Measurements from ENCODE around the gene SPATA31C2. TPM values are rescaled to one million over a fixed set of nuclear protein-coding genes. Genes with fewer than 3 reads are reported as not detected.
"Not testable (repeated sequence)": the region's sequence is repeated elsewhere in the genome, so short reads cannot be mapped to it uniquely, and the experiment has no call there.

Gene SPATA31C2
- total and polyA plus RNA-seq, 2 of the 13 experiments (the other 11 are each of a cell fraction or from before 2014, with no cell fraction given): not detected

DNA sequence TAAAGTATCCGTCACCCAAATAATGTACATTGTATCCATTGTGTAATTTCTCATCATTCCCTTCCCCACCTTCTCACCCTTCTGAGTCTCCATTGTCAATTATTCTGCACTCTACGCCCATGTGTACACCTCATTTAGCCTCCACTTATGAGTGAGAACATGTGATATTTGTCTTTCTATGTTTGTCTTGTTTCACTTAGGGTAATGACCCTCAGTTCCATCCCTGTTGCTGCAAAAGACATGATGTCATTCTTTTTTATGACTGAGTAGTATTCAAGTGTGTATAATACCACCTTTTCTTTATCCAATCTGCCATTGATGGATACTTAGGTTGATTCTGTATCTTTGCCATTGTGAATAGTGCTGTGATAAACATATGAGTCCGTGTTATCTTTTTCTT lies 4.9 kb upstream of the SPATA31C2 start:
- Histone ChIP-seq H3K9ac (ENCODE audit: insufficient read depth, low read depth, low read length) (no peak overlapping the region), H3K79me2 (ENCODE audit: insufficient read depth, low read length) (no peaks in the 10 kb centered on the region), H3K4me3 (replicated peaks in 1 of 3; ENCODE audit: insufficient read depth in 1 of 3, low read depth in 2 of 3, low read length in 3 of 3) (no peak overlapping the region), H4K20me1 (ENCODE audit: insufficient read depth, low read length) (no peaks in the 10 kb centered on the region), H3K27me3 (ENCODE audit: control insufficient read depth in 1 of 2, insufficient read depth in 2 of 2, low read length in 2 of 2) (peaks cover 0 to 9% of the 10 kb centered on the region in 2 experiments; a peak in 1 of 5 replicates), H2AFZ (ENCODE audit: low read length) (no peak overlapping the region), H3K27ac (ENCODE audit: extremely low read length, insufficient read depth, low read length) (no peak overlapping the region), H3K4me1 (ENCODE audit: insufficient read depth, low read length) (no peaks in the 10 kb centered on the region), H3K9me3 (ENCODE audit: low read length) (no peaks in the 10 kb centered on the region), H3K36me3 (replicated peaks in 1 of 2; ENCODE audit: control insufficient read depth in 1 of 2, insufficient read depth in 2 of 2, low read length in 2 of 2) (no peaks in the 10 kb centered on the region), H3K4me2 (ENCODE audit: low read depth, low read length) (no peak overlapping the region)
- ATAC-seq: no peak
- ChIA-PET POLR2A (no interaction called here), CTCF (ENCODE audit: low intra/inter-chr PET ratio, low total read pairs) (no interaction called here)
- no peak for FAIRE-seq
- in situ Hi-C loops (cut with HindIII; ENCODE audit: extremely low pct_ligation_motif_present, low pct_unique_long_range_greater_than_20kb) (no loop called here), intact Hi-C loops (cut with micrococcal nuclease; ENCODE audit: unreplicated experiment) (no loop called here)
- TF ChIP-seq ZNF256 (CRISPR knock-in tag; conservative IDR thresholded peaks at IDR 0.05): no peak
- no peak for TF ChIP-seq ZNF205 (CRISPR knock-in tag; IDR thresholded peaks at IDR 0.05)
- no peak for TF ChIP-seq KAT7 (CRISPR knock-in tag; IDR thresholded peaks at IDR 0.05; ENCODE audit: borderline replicate concordance)
- peak; percentile 79 for TF ChIP-seq ATF7 (IDR thresholded peaks at IDR 0.05)
- no peak for TF ChIP-seq ATF7 (CRISPR knock-in tag; IDR thresholded peaks at IDR 0.05)
- WGBS (ENCODE audit: low lambda C conversion rate): 11% methylated on average over 3 of the region's 3 CpGs
- BruUV-seq (replicated peaks): no TSS peak
- no peak for DNase-seq (ENCODE audit: low spot score)

DNA sequence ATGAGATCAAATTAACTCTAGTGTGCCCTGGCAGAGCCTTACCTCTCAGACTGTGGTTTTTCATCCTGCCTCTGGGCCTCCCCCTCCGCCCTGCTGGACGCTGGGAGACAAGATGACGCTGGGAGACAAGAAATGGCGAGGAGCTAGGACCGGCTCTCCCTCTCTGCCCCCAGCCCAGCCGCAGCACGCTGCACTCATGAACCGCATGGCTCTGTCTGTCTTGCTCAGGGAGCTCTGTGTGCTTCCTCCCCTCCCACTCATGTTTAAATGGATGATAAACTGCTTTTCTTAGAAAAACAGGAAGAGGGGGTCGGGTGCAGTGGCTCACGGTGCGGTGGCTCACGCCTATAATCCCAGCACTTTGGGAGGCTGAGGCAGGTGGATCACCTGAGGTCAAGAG lies 4.7 kb downstream of the SPATA31C2 start:
- H4K20me1 ChIP-seq (ENCODE audit: insufficient read depth, low read length); BruUV-seq (replicated peaks); DNase-seq (ENCODE audit: low spot score); H2AFZ ChIP-seq (ENCODE audit: low read length); ATAC-seq; H3K27ac ChIP-seq (ENCODE audit: extremely low read length, insufficient read depth, low read length); H3K4me2 ChIP-seq (ENCODE audit: low read depth, low read length); H3K4me1 ChIP-seq (ENCODE audit: insufficient read depth, low read length); intact Hi-C loops (cut with micrococcal nuclease; ENCODE audit: unreplicated experiment); POLR2A ChIA-PET; CTCF ChIA-PET (ENCODE audit: low intra/inter-chr PET ratio, low total read pairs); H3K27me3 ChIP-seq (ENCODE audit: control insufficient read depth in 1 of 2, insufficient read depth in 2 of 2, low read length in 2 of 2); H3K36me3 ChIP-seq (replicated peaks in 1 of 2; ENCODE audit: control insufficient read depth in 1 of 2, insufficient read depth in 2 of 2, low read length in 2 of 2); H3K79me2 ChIP-seq (ENCODE audit: insufficient read depth, low read length); H3K9me3 ChIP-seq (ENCODE audit: low read length); H3K4me3 ChIP-seq (replicated peaks in 1 of 3; ENCODE audit: insufficient read depth in 1 of 3, low read depth in 2 of 3, low read length in 3 of 3); H3K9ac ChIP-seq (ENCODE audit: insufficient read depth, low read depth, low read length); FAIRE-seq; in situ Hi-C loops (cut with HindIII; ENCODE audit: extremely low pct_ligation_motif_present, low pct_unique_long_range_greater_than_20kb): not testable (repeated sequence)
- 49% methylated on average over 12 of the region's 12 CpGs for whole genome bisulfite sequencing (ENCODE audit: low lambda C conversion rate)

- H3K79me2 ChIP-seq (ENCODE audit: insufficient read depth, low read length); CTCF ChIA-PET (ENCODE audit: low intra/inter-chr PET ratio, low total read pairs); POLR2A ChIA-PET; H3K27me3 ChIP-seq (ENCODE audit: control insufficient read depth in 1 of 2, insufficient read depth in 2 of 2, low read length in 2 of 2); DNase-seq (ENCODE audit: low spot score); H3K4me1 ChIP-seq (ENCODE audit: insufficient read depth, low read length); ATAC-seq; H3K4me3 ChIP-seq (replicated peaks in 1 of 3; ENCODE audit: insufficient read depth in 1 of 3, low read depth in 2 of 3, low read length in 3 of 3); BruUV-seq (replicated peaks); H3K9me3 ChIP-seq (ENCODE audit: low read length); H3K9ac ChIP-seq (ENCODE audit: insufficient read depth, low read depth, low read length); intact Hi-C loops (cut with micrococcal nuclease; ENCODE audit: unreplicated experiment); H3K27ac ChIP-seq (ENCODE audit: extremely low read length, insufficient read depth, low read length); in situ Hi-C loops (cut with HindIII; ENCODE audit: extremely low pct_ligation_motif_present, low pct_unique_long_range_greater_than_20kb); H3K4me2 ChIP-seq (ENCODE audit: low read depth, low read length); FAIRE-seq; H3K36me3 ChIP-seq (replicated peaks in 1 of 2; ENCODE audit: control insufficient read depth in 1 of 2, insufficient read depth in 2 of 2, low read length in 2 of 2); H2AFZ ChIP-seq (ENCODE audit: low read length); H4K20me1 ChIP-seq (ENCODE audit: insufficient read depth, low read length): not testable (repeated sequence)
- WGBS (ENCODE audit: low lambda C conversion rate): 23% methylated on average over 3 of the region's 9 CpGs
Observed at GRCh38 chr9:88129556-88129955, 8.7 kb downstream of the SPATA31C2 start.

DNA sequence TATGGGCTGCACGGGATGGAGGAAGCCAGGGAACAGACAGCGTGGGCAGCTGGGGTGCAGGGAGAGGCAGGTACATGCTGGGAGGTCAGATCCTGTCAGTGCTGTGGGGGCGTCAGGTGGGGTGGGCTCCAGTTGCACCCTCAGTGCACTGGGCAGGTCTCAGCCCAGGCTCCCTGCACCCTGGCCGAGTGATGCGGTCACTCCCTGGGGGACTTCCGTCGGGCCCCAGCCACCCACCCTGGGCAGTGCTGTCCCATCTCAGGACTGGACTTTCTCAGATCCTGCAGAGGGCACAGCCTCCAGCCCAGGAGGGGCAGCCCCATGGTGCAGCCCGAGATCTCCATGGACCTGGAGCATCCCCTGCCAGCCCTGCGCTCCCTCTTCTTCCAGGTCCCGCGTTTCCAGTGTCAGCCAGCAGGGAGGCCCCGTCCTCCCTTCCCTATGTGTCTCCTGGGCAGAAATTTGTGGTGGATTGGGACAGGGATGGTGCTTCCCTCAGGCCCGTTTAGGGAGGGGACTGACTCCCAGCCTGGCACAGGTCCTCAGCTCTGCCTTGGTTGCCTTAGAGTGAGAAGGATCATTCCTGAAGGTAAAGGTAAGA lies 10.5 kb downstream of the SPATA31C2 start:
- ATAC-seq; intact Hi-C loops (cut with micrococcal nuclease; ENCODE audit: unreplicated experiment); H3K4me3 ChIP-seq (replicated peaks in 1 of 3; ENCODE audit: insufficient read depth in 1 of 3, low read depth in 2 of 3, low read length in 3 of 3); DNase-seq (ENCODE audit: low spot score); H3K27ac ChIP-seq (ENCODE audit: extremely low read length, insufficient read depth, low read length); H3K9me3 ChIP-seq (ENCODE audit: low read length); H3K4me1 ChIP-seq (ENCODE audit: insufficient read depth, low read length); H2AFZ ChIP-seq (ENCODE audit: low read length); H3K9ac ChIP-seq (ENCODE audit: insufficient read depth, low read depth, low read length); H3K4me2 ChIP-seq (ENCODE audit: low read depth, low read length); in situ Hi-C loops (cut with HindIII; ENCODE audit: extremely low pct_ligation_motif_present, low pct_unique_long_range_greater_than_20kb); CTCF ChIA-PET (ENCODE audit: low intra/inter-chr PET ratio, low total read pairs); H4K20me1 ChIP-seq (ENCODE audit: insufficient read depth, low read length); H3K36me3 ChIP-seq (replicated peaks in 1 of 2; ENCODE audit: control insufficient read depth in 1 of 2, insufficient read depth in 2 of 2, low read length in 2 of 2); POLR2A ChIA-PET; FAIRE-seq; BruUV-seq (replicated peaks); H3K79me2 ChIP-seq (ENCODE audit: insufficient read depth, low read length); H3K27me3 ChIP-seq (ENCODE audit: control insufficient read depth in 1 of 2, insufficient read depth in 2 of 2, low read length in 2 of 2): not testable (repeated sequence)
- 33% methylated on average over 7 of the region's 13 CpGs for WGBS (ENCODE audit: low lambda C conversion rate)

Data from HepG2 (cell line).